H9 (cell line): ENCODE data around the gene TOM1L2. TPM values are rescaled to one million over a fixed set of nuclear protein-coding genes. Genes with fewer than 3 reads are reported as not detected.

ENCODE experiments used
- DNase-seq: peaks from one replicate; pipeline ENCODE4 v3.0.0-alpha.2; 2017
- H2AFZ ChIP-seq: one replicate; pipeline ENCODE4 v1.6.1; 2013; ENCODE audit warnings: mild to moderate bottlenecking, low read length, control low read depth, moderate library complexity
- H2AK5ac ChIP-seq: 2 replicates; pipeline ENCODE4 v1.6.1; 2013; ENCODE audit warnings: low read length, control low read depth, mixed read lengths; ENCODE audit not compliant: insufficient read length
- H2BK120ac ChIP-seq: one replicate; pipeline ENCODE4 v1.6.1; 2013; ENCODE audit warnings: low read depth, mild to moderate bottlenecking, low read length, control low read depth, inconsistent platforms; ENCODE audit not compliant: poor library complexity, severe bottlenecking
- H2BK12ac ChIP-seq: 2 replicates; pipeline ENCODE4 v1.6.1; 2013; ENCODE audit warnings: low read length, control low read depth, mixed read lengths, low read depth; ENCODE audit not compliant: insufficient read length
- H2BK15ac ChIP-seq: 2 replicates; pipeline ENCODE4 v1.6.1; 2013; ENCODE audit warnings: low read depth, low read length, control low read depth
- H2BK20ac ChIP-seq: one replicate; pipeline ENCODE4 v1.6.1; 2013; ENCODE audit warnings: low read depth, mild to moderate bottlenecking, low read length, control low read depth, inconsistent platforms; ENCODE audit not compliant: poor library complexity, severe bottlenecking
- H2BK5ac ChIP-seq: 2 replicates; pipeline ENCODE4 v1.6.1; 2013; ENCODE audit warnings: low read length, control low read depth, mixed read lengths; ENCODE audit not compliant: insufficient read length
- H3K14ac ChIP-seq: 2 replicates; pipeline ENCODE4 v1.6.1; 2013; ENCODE audit warnings: low read length, control low read depth; ENCODE audit not compliant: insufficient read depth
- H3K18ac ChIP-seq: 2 replicates; pipeline ENCODE4 v1.6.1; 2013; ENCODE audit warnings: low read depth, mild to moderate bottlenecking, mixed read lengths, low read length, control low read depth; ENCODE audit not compliant: insufficient read length
- H3K23ac ChIP-seq: 2 replicates; pipeline ENCODE4 v1.6.1; 2013; ENCODE audit warnings: low read length, control low read depth, mixed read lengths, low read depth; ENCODE audit not compliant: insufficient read length
- H3K23me2 ChIP-seq: 2 replicates; pipeline ENCODE4 v1.6.1; 2013; ENCODE audit warnings: low read depth, mild to moderate bottlenecking, mixed read lengths, low read length, control low read depth; ENCODE audit not compliant: insufficient read length, poor library complexity, severe bottlenecking
- H3K27ac ChIP-seq: 2 replicates; pipeline ENCODE4 v1.5.1; 2013; ENCODE audit warnings: low read length, control low read depth, mixed read lengths, low read depth; ENCODE audit not compliant: insufficient read length
- H3K27me3 ChIP-seq: 2 replicates; pipeline ENCODE4 v1.6.1; 2013; ENCODE audit warnings: low read length, control low read depth, inconsistent platforms; ENCODE audit not compliant: insufficient read depth
- H3K4ac ChIP-seq: 2 replicates; pipeline ENCODE4 v1.6.1; 2013; ENCODE audit warnings: low read depth, mild to moderate bottlenecking, control low read depth, inconsistent platforms, low read length, moderate library complexity
- H3K4me1 ChIP-seq: 2 replicates; pipeline ENCODE4 v1.6.1; 2013; ENCODE audit warnings: low read length, control low read depth, inconsistent platforms; ENCODE audit not compliant: insufficient read depth
- H3K4me2 ChIP-seq: 2 replicates; pipeline ENCODE4 v1.6.1; 2013; ENCODE audit warnings: low read length, control low read depth, mixed read lengths; ENCODE audit not compliant: insufficient read length, insufficient read depth
- H3K56ac ChIP-seq: 2 replicates; pipeline ENCODE4 v1.6.1; 2013; ENCODE audit warnings: low read depth, mild to moderate bottlenecking, mixed read lengths, low read length, control low read depth; ENCODE audit not compliant: insufficient read length
- H3K79me1 ChIP-seq: 2 replicates; pipeline ENCODE4 v1.6.1; 2013; ENCODE audit warnings: low read depth, mild to moderate bottlenecking, moderate library complexity, low read length, control low read depth, inconsistent platforms; ENCODE audit not compliant: insufficient read depth, poor library complexity, severe bottlenecking
- H3K79me2 ChIP-seq: 2 replicates; pipeline ENCODE4 v1.6.1; 2013; ENCODE audit warnings: low read length, control low read depth, inconsistent platforms; ENCODE audit not compliant: insufficient read depth
- H3K9ac ChIP-seq: 2 replicates; pipeline ENCODE4 v1.6.1; 2013; ENCODE audit warnings: low read length, control low read depth, mixed read lengths; ENCODE audit not compliant: insufficient read length; ENCODE audit errors: extremely low read depth
- H3K9me3 ChIP-seq: one replicate; pipeline ENCODE4 v1.6.1; 2013; ENCODE audit warnings: low read depth, low read length, inconsistent platforms; ENCODE audit not compliant: control insufficient read depth
- H3T11ph ChIP-seq: one replicate; pipeline ENCODE4 v1.6.1; 2013; ENCODE audit warnings: mild to moderate bottlenecking, low read length, control low read depth, inconsistent platforms
- H4K20me1 ChIP-seq: one replicate; pipeline ENCODE4 v1.6.1; 2013; ENCODE audit not compliant: control insufficient read depth, insufficient read length, insufficient read depth
- H4K5ac ChIP-seq: 2 replicates; pipeline ENCODE4 v1.6.1; 2013; ENCODE audit warnings: low read depth, mild to moderate bottlenecking, mixed read lengths, low read length, control low read depth; ENCODE audit not compliant: insufficient read length
- H4K8ac ChIP-seq: replicated peaks from 2 replicates; pipeline ENCODE4 v1.6.1; 2013; ENCODE audit warnings: low read length, control low read depth, mixed read lengths, low read depth; ENCODE audit not compliant: insufficient read length
- H4K91ac ChIP-seq: 2 replicates; pipeline ENCODE4 v1.6.1; 2013; ENCODE audit warnings: low read depth, mild to moderate bottlenecking, moderate library complexity, mixed read lengths, low read length, control low read depth; ENCODE audit not compliant: insufficient read length
- H3K27ac Mint-ChIP-seq, 3 experiments: 2 replicates in 2 of 3; 3 replicates in 1 of 3; pipeline ENCODE4 v1.8.0; 2020 to 2021; ENCODE audit warnings: mixed read lengths in 3 of 3, mild to moderate bottlenecking in 1 of 3, moderate library complexity in 1 of 3
- H3K27me3 Mint-ChIP-seq: 2 replicates; pipeline ENCODE4 v1.8.0; 2021; ENCODE audit warnings: low read depth, mild to moderate bottlenecking, moderate library complexity, mixed read lengths
- H3K36me3 Mint-ChIP-seq, 3 experiments: 2 replicates in 2 of 3; 3 replicates in 1 of 3; pipeline ENCODE4 v1.8.0; 2020 to 2021; ENCODE audit warnings: low read depth in 3 of 3, mixed read lengths in 3 of 3; ENCODE audit not compliant: insufficient read depth in 1 of 3
- H3K4me1 Mint-ChIP-seq, 2 experiments: 2 replicates each; pipeline ENCODE4 v1.8.0; 2020; ENCODE audit warnings: mixed read lengths in 2 of 2
- H3K4me3 Mint-ChIP-seq, 2 experiments: 2 replicates in 1 of 2; 3 replicates in 1 of 2; pipeline ENCODE4 v1.8.0; 2020 to 2021; ENCODE audit warnings: mild to moderate bottlenecking in 2 of 2, mixed read lengths in 2 of 2, moderate library complexity in 1 of 2
- H3K9me3 Mint-ChIP-seq, 2 experiments: 2 replicates in 1 of 2; 3 replicates in 1 of 2; pipeline ENCODE4 v1.8.0; 2020; ENCODE audit warnings: mild to moderate bottlenecking in 2 of 2, mixed read lengths in 2 of 2, moderate library complexity in 1 of 2
- CTCF ChIP-seq: fragments of 200-600 bp; sonication (generic); conservative IDR thresholded peaks from 3 replicates; pipeline ENCODE4 v1.8.0; 2021; ENCODE audit warnings: antibody characterized with exemption, mild to moderate bottlenecking
- WGBS: extraction: QIAGEN DNeasy Blood & Tissue Kit; methylation state at CpG from one replicate; pipeline ENCODE4 v1.1.7; 2013; ENCODE audit warnings: missing lambda C conversion rate, low lambda C conversion rate, mixed read lengths; ENCODE audit not compliant: insufficient read length; ENCODE audit errors: extremely low coverage; 5-methylcytosine and 5-hydroxymethylcytosine counted together
- total RNA-seq: library from RNA; stranded (reverse); gene quantifications from 2 replicates; pipeline ENCODE4 v1.2.1, GENCODE V29; 2021

Gene TOM1L2
- total RNA-seq, 1 experiment from 2014 or later: 4.6 TPM

GRCh38 chr17:17830740-17831207 is 141.4 kb downstream of the TOM1L2 start:
- Histone ChIP-seq H2BK12ac (no peak overlapping the region), H2BK120ac (no peak overlapping the region), H4K8ac (no peak overlapping the region), H3K14ac (no peak overlapping the region), H3K79me1 (peaks cover 9% of the 10 kb centered on the region), H3K9me3 (no peaks in the 10 kb centered on the region), H2BK5ac (no peak overlapping the region), H3K18ac (no peak overlapping the region), H3K27me3 (no peaks in the 10 kb centered on the region), H3K4me2 (no peak overlapping the region), H3K23me2 (peaks cover under 1% of the 10 kb centered on the region), H4K20me1 (no peaks in the 10 kb centered on the region), H2BK20ac (no peak overlapping the region), H3K9ac (no peak overlapping the region), H3T11ph (no peak overlapping the region), H3K79me2 (peaks cover 21% of the 10 kb centered on the region; the same call in 1 of the 2 replicates), H3K56ac (no peak overlapping the region), H3K4ac (no peak overlapping the region), H4K5ac (no peak overlapping the region), H3K4me1 (peaks cover 3% of the 10 kb centered on the region; the same call in 1 of the 2 replicates), H4K91ac (no peak overlapping the region), H2AFZ (no peak overlapping the region), H2AK5ac (no peak overlapping the region), H2BK15ac (no peak overlapping the region), H3K27ac (no peak overlapping the region), H3K23ac (no peak overlapping the region)
- Mint-ChIP-seq H3K4me3 (no peak overlapping the region; a peak in 1 of 5 replicates), H3K36me3 (peaks cover 11 to 60% (median 40%) of the 10 kb centered on the region in 3 experiments; a peak in 6 of 7 replicates), H3K9me3 (no peaks in the 10 kb centered on the region; a peak in 1 of 5 replicates), H3K27ac (peak overlapping the region in 2 of 3 experiments; percentile 47 to 77; a peak in 5 of 7 replicates), H3K4me1 (peaks cover 48 to 61% of the 10 kb centered on the region in 2 experiments), H3K27me3 (no peaks in the 10 kb centered on the region)
- no peak for TF ChIP-seq CTCF
- no peak for DNase-seq
- WGBS: no CpG with 5 or more reads among the region's 6 CpGs
